Posterior vena cava (tissue), 2 donors: ENCODE data around the gene MIEN1. TPM values are rescaled to one million over a fixed set of nuclear protein-coding genes. Genes with fewer than 3 reads are reported as not detected.
A peak's percentile ranks its signal among the peaks of the same experiment; 100 is the strongest.
"Not testable (repeated sequence)": the region's sequence is repeated elsewhere in the genome, so short reads cannot be mapped to it uniquely, and the experiment has no call there.

ENCODE experiments used
- DNase-seq: peaks from one replicate; pipeline ENCODE4 v3.0.0-alpha.2; 2020; ENCODE audit warnings: low spot score
- intact Hi-C, 2 donors: fragments of 100-400 bp; cut with DNase I; formaldehyde crosslinking; loops; one replicate each; pipeline versions ENCODE4 v1.14.1 to v1.14.2; 2022 to 2023
- total RNA-seq, 2 donors: library from RNA; stranded (reverse); fragmentation: NEBNext Ultra II Directional; extraction: Animal tissue kit (Norgen Biotek cat#: 25700); gene quantifications; one replicate each; pipeline ENCODE4 v1.2.1, GENCODE V29; 2021
- donor health status: DM: yes; HTN: yes; CAD: no.
- donor health status: DM: yes; HTN: yes; CAD: no.

MIEN1 gene
- total RNA-seq, 2 donors from 2014 or later = 27.4 to 33.6 TPM

DNA sequence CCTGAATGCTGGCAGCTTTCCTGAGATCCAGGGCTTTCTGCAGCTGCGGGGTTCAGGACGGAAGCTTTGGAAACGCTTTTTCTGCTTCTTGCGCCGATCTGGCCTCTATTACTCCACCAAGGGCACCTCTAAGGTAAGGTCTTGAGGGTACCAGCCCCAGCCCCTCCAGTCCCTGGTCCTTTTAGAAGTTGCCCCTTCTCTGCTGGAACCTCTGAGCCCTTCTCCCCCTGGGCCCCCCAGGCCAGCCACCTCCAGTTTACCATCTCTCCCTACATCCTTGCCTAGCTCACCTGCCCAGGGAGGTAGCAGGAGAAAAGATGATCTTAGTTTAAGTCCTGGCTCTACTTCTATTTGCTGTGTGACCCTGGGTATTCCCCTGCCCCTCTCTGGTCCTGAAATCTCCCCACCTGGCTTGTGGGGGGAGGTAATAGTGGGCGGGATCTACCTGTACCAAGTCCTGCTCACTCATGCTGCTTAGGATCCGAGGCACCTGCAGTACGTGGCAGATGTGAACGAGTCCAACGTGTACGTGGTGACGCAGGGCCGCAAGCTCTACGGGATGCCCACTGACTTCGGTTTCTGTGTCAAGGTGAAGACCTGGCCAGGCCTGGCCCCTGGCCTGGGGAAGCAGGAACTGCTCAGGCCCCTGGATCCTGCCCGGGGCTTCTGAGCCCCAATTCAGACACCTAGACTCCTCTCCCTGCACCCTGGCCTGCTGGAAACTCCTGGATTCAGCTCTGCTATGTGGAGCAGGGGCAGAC is 13.9 kb upstream of the MIEN1 start:
- intact Hi-C loops = no loop called here
- DNase-seq = peak; percentile 66

DNA sequence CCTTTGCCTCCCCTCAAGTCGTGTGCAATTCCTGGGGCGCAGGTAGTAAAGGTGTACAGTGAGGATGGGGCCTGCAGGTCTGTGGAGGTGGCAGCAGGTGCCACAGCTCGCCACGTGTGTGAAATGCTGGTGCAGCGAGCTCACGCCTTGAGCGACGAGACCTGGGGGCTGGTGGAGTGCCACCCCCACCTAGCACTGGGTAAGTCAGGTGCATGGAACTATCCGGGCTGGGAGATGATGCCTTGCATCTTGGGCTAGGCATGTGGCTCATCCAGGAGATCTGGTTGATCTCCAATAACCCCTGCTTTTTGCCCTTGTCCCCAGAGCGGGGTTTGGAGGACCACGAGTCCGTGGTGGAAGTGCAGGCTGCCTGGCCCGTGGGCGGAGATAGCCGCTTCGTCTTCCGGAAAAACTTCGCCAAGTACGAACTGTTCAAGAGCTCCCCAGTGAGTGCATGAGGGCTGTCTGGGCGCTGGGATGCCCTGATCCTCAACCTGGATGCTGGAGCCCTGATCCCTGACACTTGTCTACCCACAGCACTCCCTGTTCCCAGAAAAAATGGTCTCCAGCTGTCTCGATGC is 12.6 kb upstream of the MIEN1 start:
- DNase-seq = no peak
- intact Hi-C loops = no loop called here

GRCh38 chr17:39742126-39742855 is 12.0 kb upstream of the MIEN1 start:
- peak; percentile 71 for DNase-seq
- intact Hi-C loops = no loop called here

- peak; percentile 69 for DNase-seq
- intact Hi-C loops = no loop called here
Measured at GRCh38 chr17:39740357-39741111, 10.2 kb upstream of the MIEN1 start.

GRCh38 chr17:39739885-39740356 is 9.6 kb upstream of the MIEN1 start:
- intact Hi-C loops = no loop called here
- no peak for DNase-seq

DNA sequence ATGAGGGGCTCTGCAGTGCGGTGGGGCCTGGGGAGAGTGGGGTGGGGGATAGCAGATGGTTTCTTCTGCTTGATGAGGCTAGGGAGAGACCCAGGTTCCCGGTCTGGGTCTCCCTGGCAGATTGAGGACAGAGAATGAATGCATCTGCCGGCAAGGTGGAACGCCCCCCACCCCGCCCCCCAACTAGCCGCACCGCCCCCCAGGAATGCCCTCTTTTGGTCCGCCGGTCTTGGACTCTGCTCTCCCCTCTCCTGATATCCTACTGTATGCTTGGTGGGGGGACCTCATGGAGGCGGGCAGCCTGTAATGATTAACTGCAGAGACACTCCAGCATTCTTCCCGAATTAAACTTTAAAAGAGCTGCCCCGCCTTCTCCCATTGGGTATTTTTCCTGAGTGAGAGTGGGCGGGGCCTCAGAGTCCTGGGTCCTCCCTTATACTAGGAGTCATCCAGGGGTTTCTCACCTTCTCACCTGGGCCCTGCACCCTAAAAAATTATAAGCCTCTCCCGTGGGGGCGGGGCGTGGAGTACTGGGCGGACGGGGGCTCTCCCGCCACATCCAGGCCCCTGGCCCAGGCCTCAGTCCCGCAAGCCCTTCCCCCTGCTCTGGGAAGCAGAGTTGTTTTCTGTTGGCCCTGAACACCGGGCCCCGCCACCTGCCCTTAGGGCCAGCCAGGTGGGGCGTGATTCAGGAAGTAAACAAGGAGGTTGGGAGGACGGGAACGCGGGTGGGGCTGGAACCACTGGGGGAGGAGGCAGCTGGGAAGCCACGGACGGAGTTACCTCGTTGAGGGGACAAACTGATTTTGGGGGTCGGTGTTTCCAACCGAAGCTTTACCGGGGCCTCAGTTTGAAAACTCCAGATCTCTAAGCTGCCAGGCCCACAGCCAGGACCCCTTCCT is 8.9 kb upstream of the MIEN1 start:
- DNase-seq = no peak
- intact Hi-C loops = no loop called here

- intact Hi-C loops = no loop called here
- no peak for DNase-seq
Measured at GRCh38 chr17:39738568-39738901, 8.2 kb upstream of the MIEN1 start.

DNA sequence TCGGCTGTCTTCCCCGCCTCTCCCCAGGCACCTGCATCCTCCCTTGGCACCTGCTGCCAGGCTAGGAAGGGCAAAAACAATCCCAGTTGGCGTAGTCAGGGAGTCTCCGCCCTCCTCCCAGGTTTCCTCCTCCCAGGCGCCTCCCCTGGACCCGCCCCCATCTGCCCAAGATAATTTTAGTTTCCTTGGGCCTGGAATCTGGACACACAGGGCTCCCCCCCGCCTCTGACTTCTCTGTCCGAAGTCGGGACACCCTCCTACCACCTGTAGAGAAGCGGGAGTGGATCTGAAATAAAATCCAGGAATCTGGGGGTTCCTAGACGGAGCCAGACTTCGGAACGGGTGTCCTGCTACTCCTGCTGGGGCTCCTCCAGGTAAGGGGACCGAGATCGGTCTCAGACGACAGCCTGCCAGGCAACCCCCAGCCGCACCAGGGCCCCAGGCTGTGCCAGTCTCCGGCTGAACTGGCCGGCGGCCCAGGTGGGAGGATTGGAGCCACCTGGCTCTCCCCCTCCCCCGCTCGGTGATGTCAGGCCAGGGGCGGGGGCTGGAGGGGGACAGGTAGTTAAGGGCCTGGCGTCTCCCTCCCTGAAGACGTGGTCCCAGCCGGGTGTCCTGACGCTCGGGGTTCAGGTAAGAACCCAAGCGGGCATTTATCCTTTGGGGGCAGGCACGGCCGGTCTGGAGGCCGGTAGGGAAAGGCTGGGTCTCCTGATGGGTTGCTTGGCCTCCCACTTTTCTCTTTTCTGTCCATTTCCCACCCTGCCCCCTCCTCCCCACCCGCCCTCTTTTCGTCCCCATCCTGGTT is 7.6 kb upstream of the MIEN1 start, which contains the start of gene GRB7:
Gene GRB7 (plus strand): TSS at position 179 of the 808 bp plus-strand sequence. CDS start 4,364 bp downstream, outside the sequence.
- intact Hi-C loops = no loop called here
- DNase-seq = no peak

DNA sequence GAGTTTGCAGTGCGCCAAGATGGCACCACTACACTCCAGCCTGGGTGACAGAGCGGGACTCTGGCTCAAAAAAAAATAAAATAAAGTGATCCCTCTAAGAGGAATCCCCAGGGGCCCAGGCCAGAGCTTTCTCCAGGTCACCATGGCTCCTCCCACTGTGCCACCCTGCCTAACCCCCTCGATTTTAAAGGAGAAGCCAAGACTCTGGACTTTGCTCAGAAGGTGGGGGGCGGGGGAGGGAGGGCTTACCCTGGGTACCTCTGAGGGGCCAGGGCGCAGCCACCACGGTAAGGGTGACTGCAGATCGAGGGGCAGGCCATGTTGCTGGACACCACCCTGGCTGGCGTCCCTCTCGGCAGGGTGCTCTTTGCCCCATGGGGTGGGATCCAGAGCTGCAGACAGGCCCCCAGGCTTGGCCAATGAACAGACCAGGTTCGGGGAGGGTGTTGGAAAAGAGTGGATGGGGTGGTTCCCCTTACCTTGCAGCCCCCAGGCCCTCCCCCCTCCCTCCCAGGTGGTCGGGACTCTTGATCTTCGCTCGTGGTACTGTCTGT is 7.0 kb upstream of the MIEN1 start:
- DNase-seq = no peak
- intact Hi-C loops = no loop called here

- DNase-seq = no peak
- intact Hi-C loops = no loop called here
Measured at GRCh38 chr17:39736319-39737165, 6.2 kb upstream of the MIEN1 start.

- DNase-seq = no peak
- intact Hi-C loops = no loop called here
Measured at GRCh38 chr17:39735882-39736281, 5.5 kb upstream of the MIEN1 start.

GRCh38 chr17:39732586-39732985 is 2.3 kb upstream of the MIEN1 start:
- intact Hi-C loops = no loop called here

DNA sequence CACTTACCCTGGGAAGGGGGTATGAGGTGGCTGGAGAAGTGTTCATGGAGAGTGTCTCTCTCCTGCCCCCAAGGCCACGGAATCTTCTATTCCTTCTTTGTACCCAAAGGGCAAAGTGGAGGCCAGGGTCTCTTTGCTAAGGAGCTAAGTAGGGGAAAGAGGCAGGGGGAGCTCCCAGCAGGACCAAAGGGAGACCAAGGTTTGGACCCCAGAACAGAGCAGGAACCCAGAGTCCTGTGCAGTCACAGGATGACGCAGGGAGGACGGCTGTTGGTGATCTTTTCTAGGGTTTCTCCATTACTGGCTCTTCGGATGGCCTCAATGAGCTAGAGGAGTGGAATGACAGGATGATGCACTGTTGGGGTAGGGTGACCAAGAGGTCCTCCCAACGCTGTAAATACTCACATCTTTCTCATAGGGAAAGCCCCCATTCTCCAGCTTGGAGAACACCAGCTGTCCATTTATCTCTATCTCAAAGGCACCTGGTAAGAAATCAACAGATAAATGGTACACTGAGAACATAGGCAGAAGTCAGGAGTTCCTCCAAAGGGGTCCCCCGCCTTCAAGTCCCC is 966 bp downstream of the MIEN1 start:
- intact Hi-C loops = no loop called here
- no peak for DNase-seq

More at GRCh38 chr17:39732586-39732985, 2.3 kb upstream of the MIEN1 start:
- no peak for DNase-seq

DNA sequence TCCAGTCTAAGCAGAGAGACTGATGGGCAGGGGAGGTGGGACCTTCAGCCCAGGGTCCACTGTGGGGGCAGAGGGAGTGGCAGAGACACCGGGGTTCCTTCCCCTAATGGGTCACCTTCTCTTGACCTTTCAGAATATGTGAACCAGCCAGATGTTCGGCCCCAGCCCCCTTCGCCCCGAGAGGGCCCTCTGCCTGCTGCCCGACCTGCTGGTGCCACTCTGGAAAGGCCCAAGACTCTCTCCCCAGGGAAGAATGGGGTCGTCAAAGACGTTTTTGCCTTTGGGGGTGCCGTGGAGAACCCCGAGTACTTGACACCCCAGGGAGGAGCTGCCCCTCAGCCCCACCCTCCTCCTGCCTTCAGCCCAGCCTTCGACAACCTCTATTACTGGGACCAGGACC is 2.8 kb downstream of the MIEN1 start:
- intact Hi-C loops = no loop called here
- no peak for DNase-seq

- intact Hi-C loops = no loop called here
- no peak for DNase-seq
Measured at GRCh38 chr17:39726617-39727016, 3.7 kb downstream of the MIEN1 start.

GRCh38 chr17:39725923-39726322 is 4.4 kb downstream of the MIEN1 start:
- DNase-seq, intact Hi-C loops: not testable (repeated sequence)
